ENCODE measurements around the gene LCE6A.

Gene LCE6A

DNA sequence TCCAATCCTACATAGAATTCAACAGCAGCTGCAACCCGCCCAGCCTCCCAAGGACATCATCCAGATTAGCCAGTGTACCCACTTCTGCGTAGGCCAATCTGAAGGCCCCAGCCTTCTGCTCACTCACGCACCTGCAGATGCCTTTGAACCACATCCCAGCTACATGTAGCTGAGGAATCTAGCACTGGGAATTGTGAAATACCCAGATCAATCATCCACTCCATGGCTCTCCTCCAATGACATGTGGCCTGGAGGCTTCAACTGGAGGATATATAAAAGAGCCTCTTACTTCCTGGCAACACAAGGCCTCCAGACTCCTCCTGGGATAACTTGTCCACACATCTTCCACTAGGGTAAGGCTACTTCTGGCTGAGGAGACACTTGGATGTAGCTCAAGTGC lies at the start of gene LCE6A:
Gene LCE6A (plus strand): TSS at position 301 of the 400 bp plus-strand sequence. CDS start 665 bp downstream, outside the sequence.
- DNase-seq (ENCODE audit: low read depth): no peak

DNA sequence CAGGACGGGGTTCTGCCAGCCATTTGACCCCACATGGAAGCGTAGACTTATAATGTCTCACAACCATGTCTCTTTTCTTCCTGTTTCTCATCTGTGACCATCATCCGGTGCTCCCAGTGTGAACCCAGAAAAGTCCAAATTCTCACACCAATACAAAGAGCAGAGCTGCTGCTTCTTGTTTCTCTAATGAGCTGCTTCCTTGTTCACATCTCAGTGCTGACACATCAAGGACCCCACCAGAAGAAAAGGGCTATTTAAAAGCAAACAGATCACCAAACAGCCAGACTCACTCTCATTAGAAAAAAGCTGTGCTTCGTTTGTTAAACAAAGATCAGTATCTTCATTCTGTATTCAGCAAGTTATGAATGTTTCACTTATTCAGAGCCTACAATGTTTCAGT lies 47.0 kb upstream of the LCE6A start:
- DNase-seq (ENCODE audit: low read depth): no peak

- DNase-seq (ENCODE audit: low read depth): no peak
These were observed 46.2 kb upstream of the LCE6A start, which contains the start of gene LCE1D for GRCh38 chr1:152796421-152796820. Gene LCE1D, plus strand, starts transcription at chr1:152796721. Its CDS starts 1,074 bp downstream, at chr1:152797795.

DNA sequence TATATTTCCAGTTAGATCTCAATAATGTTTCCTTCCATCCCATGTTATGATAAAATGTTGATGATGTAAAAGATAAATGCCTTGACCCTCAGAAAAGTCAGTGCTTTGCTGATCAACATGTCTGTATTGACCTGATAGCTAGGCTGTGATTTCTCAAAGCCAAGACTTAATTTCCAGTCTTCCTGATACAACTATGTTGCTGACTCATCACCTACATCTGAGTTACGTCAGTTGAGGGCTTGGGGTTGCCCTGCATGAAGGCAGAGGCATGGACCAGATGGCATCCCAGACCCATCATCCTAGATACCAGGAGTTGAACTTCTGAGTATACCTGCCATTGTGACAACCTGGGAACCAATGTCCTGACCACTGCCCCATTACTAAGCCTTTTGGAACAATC lies 41.3 kb upstream of the LCE6A start:
- no peak for DNase-seq (ENCODE audit: low read depth)

DNA sequence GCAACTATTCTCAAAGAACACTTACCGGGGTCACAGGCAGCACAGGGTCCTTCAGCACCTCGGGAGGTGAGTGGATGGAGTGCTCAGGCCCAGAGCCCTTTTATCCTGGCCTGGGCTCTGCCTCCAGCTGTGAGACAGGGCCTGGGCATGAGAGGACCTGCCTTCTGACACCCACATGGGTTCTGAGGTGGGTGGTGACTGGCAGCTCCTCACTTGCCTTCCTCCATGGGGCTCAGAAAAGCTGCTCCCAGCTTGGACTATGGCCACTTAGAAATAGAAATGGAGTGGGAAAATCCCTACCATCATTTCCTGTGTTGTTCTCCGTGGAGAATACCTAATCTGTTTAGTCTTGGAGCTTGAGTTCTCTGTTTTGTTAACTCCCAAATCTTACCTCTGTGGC lies 36.1 kb upstream of the LCE6A start, which contains the start of gene LCE1C:
Gene LCE1C (minus strand): TSS at position 76 of the 400 bp plus-strand sequence. CDS start 1,173 bp downstream, outside the sequence.
- no peak for DNase-seq (ENCODE audit: low read depth)

DNA sequence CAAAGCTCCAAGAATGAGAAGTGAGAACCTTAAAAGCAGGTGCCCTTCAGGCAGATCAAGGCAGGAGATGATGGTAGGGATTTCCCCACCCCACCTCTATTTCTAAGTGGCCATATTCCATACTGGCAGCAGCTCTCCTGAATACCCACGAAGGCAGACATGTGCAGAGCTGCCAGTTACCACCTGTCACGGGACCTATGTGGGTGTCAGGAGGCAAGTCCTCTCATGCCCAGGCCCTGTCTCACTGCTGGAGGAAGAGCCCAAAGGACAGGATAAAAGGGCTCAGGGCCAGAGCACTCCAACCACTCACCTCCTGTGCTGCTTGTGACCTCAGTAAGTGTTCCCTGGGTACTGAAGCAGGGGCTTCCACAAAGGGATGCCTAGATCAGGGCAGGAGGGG lies 31.6 kb upstream of the LCE6A start:
- DNase-seq (ENCODE audit: low read depth): no peak

DNA sequence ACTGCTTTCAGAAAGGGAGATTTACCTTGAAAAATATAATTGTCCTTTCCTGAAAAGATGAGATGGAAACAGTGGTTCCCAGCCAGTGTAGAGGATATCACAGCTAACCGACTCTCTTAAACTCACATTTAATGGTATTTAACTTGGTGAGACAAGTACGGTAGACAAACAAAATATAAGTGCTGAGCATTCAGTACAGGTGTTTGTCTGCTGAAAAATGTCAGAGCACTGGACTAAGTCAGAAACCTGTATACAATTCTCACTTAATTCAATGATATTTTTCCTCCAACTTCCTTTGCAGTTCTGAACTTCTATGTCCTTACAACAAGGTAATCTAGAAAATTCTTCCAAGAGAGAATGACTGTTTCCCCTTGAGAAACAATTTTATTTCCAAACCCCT lies 31.0 kb upstream of the LCE6A start, which contains the start of gene LCE1B:
Gene LCE1B (plus strand): TSS at position 301 of the 400 bp plus-strand sequence. CDS start 476 bp downstream, outside the sequence.
- DNase-seq (ENCODE audit: low read depth): no peak

DNA sequence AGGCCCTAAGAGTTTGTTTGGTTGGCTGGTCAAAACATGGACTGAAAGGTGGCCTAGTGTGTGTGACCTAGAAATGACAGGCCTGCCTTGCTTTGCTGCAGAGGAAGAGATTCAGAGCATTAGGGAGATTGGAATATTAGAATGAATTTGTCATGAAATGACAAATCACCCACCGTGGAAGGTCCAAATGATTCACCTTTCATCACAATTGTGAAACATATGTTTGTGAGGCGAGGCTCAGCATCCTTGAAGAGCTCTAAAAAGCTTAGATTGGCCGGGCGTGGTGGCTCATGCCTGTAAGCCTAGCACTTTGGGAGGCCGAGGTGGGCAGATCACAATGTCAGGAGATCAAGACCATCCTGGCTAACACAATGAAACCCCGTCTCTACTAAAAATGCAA lies 25.3 kb upstream of the LCE6A start:
- no peak for DNase-seq (ENCODE audit: low read depth)

DNA sequence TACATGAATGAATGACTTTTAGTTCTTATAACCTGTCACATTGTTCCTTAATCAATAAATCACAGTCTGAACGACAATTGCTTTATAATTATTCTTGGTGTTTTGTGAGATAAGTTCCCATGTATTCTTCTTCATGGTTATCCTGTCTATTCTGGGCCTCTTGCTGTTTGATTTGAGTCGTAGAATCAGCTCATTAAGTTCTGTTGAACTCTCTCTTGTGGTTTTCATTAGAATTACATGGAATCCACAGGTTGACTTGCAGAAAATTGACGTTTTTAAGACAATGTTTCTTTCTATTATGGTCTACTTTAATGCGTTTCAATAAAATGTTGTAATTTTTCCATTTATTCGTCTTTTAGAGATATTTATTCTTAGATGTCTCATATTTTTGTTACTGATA lies 19.4 kb upstream of the LCE6A start:
- DNase-seq (ENCODE audit: low read depth): no peak

- DNase-seq (ENCODE audit: low read depth): no peak
These were observed 17.7 kb upstream of the LCE6A start for GRCh38 chr1:152824964-152825363.

GRCh38 chr1:152827173-152827572 lies 15.5 kb upstream of the LCE6A start, which contains the start of gene LCE1A:
Gene LCE1A, plus strand, starts transcription at chr1:152827473. Its CDS starts 0 bp downstream, at chr1:152827473.
- DNase-seq (ENCODE audit: low read depth): no peak

- DNase-seq (ENCODE audit: low read depth): no peak
These were observed 5.8 kb upstream of the LCE6A start for GRCh38 chr1:152836870-152837269.

DNA sequence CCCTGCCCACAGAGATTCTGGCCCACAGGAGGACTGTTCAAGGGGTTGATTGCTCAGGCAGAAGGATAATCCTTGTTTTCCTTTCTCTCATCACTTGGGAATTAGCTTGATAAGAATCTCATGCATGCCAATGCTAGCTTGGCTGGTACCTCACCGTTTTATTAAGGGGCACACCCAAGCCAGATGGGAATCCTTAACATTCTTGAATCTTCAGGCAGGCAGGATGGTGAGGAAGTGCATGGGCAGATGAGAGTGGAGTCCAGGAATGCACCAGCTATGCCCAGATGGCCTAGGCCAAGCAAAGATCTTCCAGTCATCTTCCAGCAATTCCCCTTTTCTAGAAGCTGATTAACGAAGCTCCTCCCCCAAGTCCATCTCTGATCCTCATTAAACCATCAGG lies 13.0 kb downstream of the LCE6A start:
- peak; percentile 46 for DNase-seq (ENCODE audit: low read depth)

DNA sequence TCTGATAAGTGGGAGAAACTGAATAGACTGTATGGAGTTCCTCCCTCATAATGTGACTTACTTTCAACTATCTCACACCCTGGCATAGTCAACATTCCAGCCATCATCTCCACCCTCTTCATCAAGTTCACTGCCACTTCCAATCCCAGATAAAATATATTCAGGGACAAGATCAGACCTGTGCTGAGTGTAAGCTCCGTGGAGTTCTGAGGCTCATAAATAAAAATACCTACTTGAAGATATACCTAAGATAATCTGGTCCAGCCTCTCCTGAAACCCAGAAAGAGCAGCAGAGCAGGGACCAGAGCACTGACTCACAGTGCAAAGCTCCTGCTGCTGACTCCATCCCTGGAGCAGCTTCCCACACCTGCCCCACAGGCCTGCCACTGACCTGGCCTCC lies 15.4 kb downstream of the LCE6A start:
- no peak for DNase-seq (ENCODE audit: low read depth)

- no peak for DNase-seq (ENCODE audit: low read depth)
These were observed 17.0 kb downstream of the LCE6A start, which contains the start of gene LCE7A for GRCh38 chr1:152859696-152860095. Gene LCE7A, plus strand, starts transcription at chr1:152859996. Its CDS starts 702 bp downstream, at chr1:152860698.

DNA sequence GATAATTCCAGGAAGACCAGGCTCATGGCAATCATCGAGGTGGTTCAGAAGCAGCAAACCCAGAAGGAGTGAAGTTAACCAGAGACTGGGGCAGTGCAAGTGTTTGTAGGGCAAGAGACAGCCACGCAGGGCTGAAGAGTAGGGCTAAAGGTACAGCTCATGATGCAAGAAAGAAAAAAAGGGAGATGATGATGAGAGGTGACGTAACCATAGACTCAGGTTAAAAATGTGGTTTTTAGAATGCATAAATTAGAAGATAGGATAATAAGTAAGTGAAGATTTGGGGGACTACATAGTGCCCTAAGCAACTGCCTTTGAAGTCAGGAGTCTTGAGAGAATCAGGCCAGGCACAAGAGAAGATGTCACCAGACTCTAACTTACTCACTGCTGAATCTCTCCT lies 17.5 kb downstream of the LCE6A start:
- no peak for DNase-seq (ENCODE audit: low read depth)

GRCh38 chr1:152861374-152861773 lies 18.7 kb downstream of the LCE6A start:
- no peak for DNase-seq (ENCODE audit: low read depth)

DNA sequence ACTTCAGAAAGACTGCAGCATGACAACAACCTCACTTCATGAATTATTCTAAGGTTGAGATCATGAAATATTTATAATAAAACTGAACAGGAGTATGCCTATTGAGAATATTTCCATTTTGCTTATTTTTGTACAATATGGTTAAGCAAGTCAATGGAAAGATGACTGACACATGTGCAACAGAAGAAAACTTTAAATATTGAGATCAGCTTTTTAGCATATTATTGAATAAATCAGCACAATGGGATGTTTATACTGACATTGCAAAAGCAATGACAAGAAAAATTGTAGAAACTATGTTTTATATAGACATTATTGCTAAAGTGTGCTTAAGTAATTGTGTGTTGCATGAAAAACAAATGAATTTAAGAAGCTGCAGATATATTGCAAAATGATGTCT lies 21.8 kb downstream of the LCE6A start:
- no peak for DNase-seq (ENCODE audit: low read depth)

DNA sequence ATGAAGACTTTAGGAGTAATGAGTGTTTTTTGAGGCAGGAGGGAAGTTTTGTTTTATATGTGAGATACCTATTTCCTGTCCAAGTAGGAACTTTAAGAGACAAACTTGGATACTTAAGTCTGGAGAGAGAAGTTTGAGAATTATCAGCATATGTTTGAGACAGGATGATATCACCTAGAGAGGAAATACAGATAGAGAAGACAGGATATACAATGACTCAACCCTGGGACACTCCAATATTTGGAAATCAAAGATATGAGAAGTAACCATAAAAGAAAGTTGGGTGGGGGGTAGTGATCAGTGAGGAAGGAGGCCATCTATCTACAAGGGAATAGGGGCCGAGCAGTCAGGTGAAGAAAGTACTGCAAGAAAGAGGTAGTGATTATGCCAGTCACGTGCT lies 23.7 kb downstream of the LCE6A start:
- no peak for DNase-seq (ENCODE audit: low read depth)

DNA sequence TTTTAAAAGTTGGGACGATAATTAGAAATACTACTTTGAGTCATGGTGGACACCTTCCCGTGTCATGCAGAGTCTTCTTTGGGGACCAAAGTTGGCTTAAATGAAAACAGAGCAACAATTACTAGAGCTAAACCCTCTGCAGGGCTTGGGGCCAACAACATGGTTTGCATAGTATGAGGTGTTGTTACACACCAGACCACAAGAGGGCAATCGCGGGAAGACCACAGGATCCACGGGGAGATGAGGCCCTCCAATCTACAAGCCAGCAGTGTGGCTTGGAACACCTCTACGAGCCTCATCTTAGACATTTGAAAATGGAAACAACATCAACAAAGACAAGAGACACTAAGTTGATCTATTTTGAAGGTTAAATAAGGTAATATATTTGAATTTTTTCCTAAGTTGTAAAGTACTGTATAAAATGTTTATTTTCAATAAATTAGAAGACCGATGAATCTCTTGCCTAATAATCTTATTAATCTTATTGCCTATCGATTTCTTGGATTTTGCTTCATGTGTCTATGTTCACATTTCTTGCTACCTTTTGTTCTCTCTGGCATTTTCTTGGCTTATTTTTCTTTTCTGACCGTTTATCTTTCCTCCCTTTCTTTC lies 27.3 kb downstream of the LCE6A start:
- peak; percentile 72 for DNase-seq (ENCODE audit: low read depth)

- peak; percentile 46 for DNase-seq (ENCODE audit: low read depth)
These were observed 28.4 kb downstream of the LCE6A start for GRCh38 chr1:152870831-152871730.

DNA sequence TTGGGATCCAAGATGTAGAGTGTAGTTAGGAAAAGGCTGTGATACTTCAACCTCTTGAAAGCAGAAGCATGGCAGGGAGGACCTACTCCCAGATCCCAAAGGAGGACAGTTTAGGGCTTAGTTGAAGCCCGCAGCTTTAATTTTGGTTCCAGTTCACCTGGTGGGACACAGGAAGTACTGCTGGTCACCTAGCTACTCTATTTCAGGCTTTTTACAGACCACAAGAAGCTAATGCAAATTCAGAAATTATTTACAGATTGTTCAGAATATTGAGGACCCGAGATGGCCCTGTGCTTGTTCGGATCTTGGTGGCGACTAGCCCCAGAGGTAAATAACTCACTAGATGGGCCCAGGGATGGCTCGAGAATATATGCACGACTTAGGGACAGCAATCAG lies 29.1 kb downstream of the LCE6A start:
- no peak for DNase-seq (ENCODE audit: low read depth)

DNA sequence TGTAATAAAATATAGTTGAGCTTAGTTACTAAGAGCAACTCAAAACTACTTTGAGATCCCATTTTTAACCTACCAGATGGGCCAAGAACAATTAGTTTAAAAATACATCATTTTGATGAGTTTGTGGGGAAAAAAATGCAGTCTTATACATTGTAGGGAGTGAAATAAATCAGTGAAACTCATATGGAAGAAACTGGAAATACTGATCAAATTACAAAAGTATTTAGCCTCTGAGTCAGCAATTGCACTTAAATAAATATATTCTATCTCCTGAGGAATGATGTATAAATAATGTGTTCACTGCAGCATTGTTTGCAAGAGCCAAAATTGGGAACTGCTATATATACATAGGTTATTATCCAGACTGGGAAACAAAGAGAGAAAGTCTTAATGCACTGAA lies 30.8 kb downstream of the LCE6A start:
- peak; percentile 63 for DNase-seq (ENCODE audit: low read depth)

Measured in EH (cell line).